WTC11 (cell line): ENCODE data around the gene NLN. TPM values are rescaled to one million over a fixed set of nuclear protein-coding genes. Genes with fewer than 3 reads are reported as not detected.

Source experiments
- ATAC-seq: fragments of 200-7000 bp; cut with Tn5 transposase; 2 replicates; pipeline ENCODE4 v1.10.0; 2021; ENCODE audit warnings: mild to moderate bottlenecking, moderate library complexity
- CTCF ChIA-PET: fragments of 300-600 bp; sonication (Branson Sonifier 250); formaldehyde crosslinking; loops from one replicate; lab custom pipeline; 2021; ENCODE audit warnings: antibody characterized with exemption; lab: Charles Lee
- POLR2A ChIA-PET: fragments of 350-600 bp; sonication (Branson Sonifier 250); formaldehyde crosslinking; loops from one replicate; lab custom pipeline; 2021; ENCODE audit warnings: antibody characterized with exemption; lab: Charles Lee
- DNase-seq: peaks from one replicate; pipeline ENCODE4 v3.0.0; 2021; ENCODE audit warnings: low spot score
- H3K27ac Mint-ChIP-seq: 2 replicates; pipeline ENCODE4 v1.8.0; 2021; ENCODE audit warnings: mixed read lengths
- H3K27me3 Mint-ChIP-seq: 2 replicates; pipeline ENCODE4 v1.8.0; 2021; ENCODE audit warnings: low read depth, mild to moderate bottlenecking, moderate library complexity, mixed read lengths
- H3K36me3 Mint-ChIP-seq: 2 replicates; pipeline ENCODE4 v1.8.0; 2021; ENCODE audit warnings: mixed read lengths
- H3K4me1 Mint-ChIP-seq: 2 replicates; pipeline ENCODE4 v1.8.0; 2022; ENCODE audit warnings: mixed read lengths
- H3K4me3 Mint-ChIP-seq: 2 replicates; pipeline ENCODE4 v1.8.0; 2021; ENCODE audit warnings: mild to moderate bottlenecking, moderate library complexity, mixed read lengths
- H3K9me3 Mint-ChIP-seq: 2 replicates; pipeline ENCODE4 v1.8.0; 2021; ENCODE audit warnings: mixed read lengths
- EMX1 ChIP-seq: fragments of 250-450 bp; sonication (Bioruptor Pico); IDR thresholded peaks from 2 replicates; pipeline ENCODE4 v1.8.0; 2021; ENCODE audit warnings: mild to moderate bottlenecking
- GRHL2 ChIP-seq: fragments of 250-450 bp; sonication (Bioruptor Pico); IDR thresholded peaks from 2 replicates; pipeline ENCODE4 v1.8.0; 2022; ENCODE audit warnings: mild to moderate bottlenecking, moderate library complexity; ENCODE audit not compliant: insufficient replicate concordance, severe bottlenecking
- JAZF1 ChIP-seq: fragments of 250-450 bp; sonication (Bioruptor Pico); IDR thresholded peaks from 2 replicates; pipeline ENCODE4 v1.9.0; 2021; ENCODE audit warnings: moderate library complexity, mild to moderate bottlenecking, inconsistent platforms
- MYBL2 ChIP-seq: sonication (generic); formaldehyde crosslinking; IDR thresholded peaks from 2 replicates; pipeline ENCODE4 v1.8.1; 2023; ENCODE audit warnings: mild to moderate bottlenecking, moderate library complexity, missing genetic modification reagents
- NFATC4 ChIP-seq: fragments of 250-450 bp; sonication (Bioruptor Pico); IDR thresholded peaks from 2 replicates; pipeline ENCODE4 v1.9.0; 2021; ENCODE audit warnings: mild to moderate bottlenecking
- NFE2L1 ChIP-seq: sonication (generic); formaldehyde crosslinking; IDR thresholded peaks from 2 replicates; pipeline ENCODE4 v1.8.1; 2023; ENCODE audit warnings: missing genetic modification reagents
- RELA ChIP-seq: sonication (generic); formaldehyde crosslinking; IDR thresholded peaks from 2 replicates; pipeline ENCODE4 v1.8.1; 2022; ENCODE audit warnings: missing genetic modification reagents, mild to moderate bottlenecking, borderline replicate concordance
- ZNF671 ChIP-seq: fragments of 250-450 bp; sonication (Bioruptor Pico); IDR thresholded peaks from 2 replicates; pipeline ENCODE4 v1.8.0; 2021; ENCODE audit warnings: mild to moderate bottlenecking
- total RNA-seq: library from RNA; stranded (reverse); gene quantifications from 3 replicates; pipeline ENCODE4 v1.2.3, GENCODE V29; 2021
- TF ChIP-seq, protein P1 (sequence below): sonication (generic); formaldehyde crosslinking; IDR thresholded peaks from 2 replicates; pipeline ENCODE4 v1.8.1; 2022; ENCODE audit warnings: low read depth, mild to moderate bottlenecking, moderate library complexity, missing genetic modification reagents, borderline replicate concordance
- TF ChIP-seq, protein P2 (sequence below): sonication (generic); formaldehyde crosslinking; IDR thresholded peaks from 2 replicates; pipeline ENCODE4 v1.8.1; 2023; ENCODE audit warnings: mild to moderate bottlenecking, missing genetic modification reagents
- TF ChIP-seq, protein P3 (sequence below): fragments of 250-450 bp; sonication (Bioruptor Pico); conservative IDR thresholded peaks from 2 replicates; pipeline ENCODE4 v1.9.0; 2021; ENCODE audit warnings: mild to moderate bottlenecking
- TF ChIP-seq, protein P4 (sequence below): sonication (generic); formaldehyde crosslinking; IDR thresholded peaks from 2 replicates; pipeline ENCODE4 v1.8.0; 2022; ENCODE audit warnings: mild to moderate bottlenecking, missing genetic modification reagents
- TF ChIP-seq, protein P5 (sequence below): sonication (generic); formaldehyde crosslinking; IDR thresholded peaks from 2 replicates; pipeline ENCODE4 v1.8.1; 2023; ENCODE audit warnings: mild to moderate bottlenecking, missing genetic modification reagents, borderline replicate concordance
- TF ChIP-seq, protein P6 (sequence below): fragments of 250-450 bp; sonication (Bioruptor Pico); IDR thresholded peaks from 2 replicates; pipeline ENCODE4 v1.8.0; 2021; ENCODE audit warnings: mild to moderate bottlenecking
- TF ChIP-seq, protein P7 (sequence below): sonication (generic); formaldehyde crosslinking; conservative IDR thresholded peaks from 2 replicates; pipeline ENCODE4 v1.8.1; 2022; ENCODE audit warnings: mild to moderate bottlenecking, missing genetic modification reagents
- TF ChIP-seq, protein P8 (sequence below): sonication (generic); formaldehyde crosslinking; IDR thresholded peaks from 2 replicates; pipeline ENCODE4 v1.8.1; 2022; ENCODE audit warnings: mild to moderate bottlenecking, missing genetic modification reagents, moderate library complexity, borderline replicate concordance
- TF ChIP-seq, protein P9 (sequence below): fragments of 250-450 bp; sonication (Bioruptor Pico); IDR thresholded peaks from 2 replicates; pipeline ENCODE4 v1.9.0; 2021; ENCODE audit warnings: mild to moderate bottlenecking

NLN gene
- total RNA-seq, 1 experiment from 2014 or later, result 163 TPM

DNA sequence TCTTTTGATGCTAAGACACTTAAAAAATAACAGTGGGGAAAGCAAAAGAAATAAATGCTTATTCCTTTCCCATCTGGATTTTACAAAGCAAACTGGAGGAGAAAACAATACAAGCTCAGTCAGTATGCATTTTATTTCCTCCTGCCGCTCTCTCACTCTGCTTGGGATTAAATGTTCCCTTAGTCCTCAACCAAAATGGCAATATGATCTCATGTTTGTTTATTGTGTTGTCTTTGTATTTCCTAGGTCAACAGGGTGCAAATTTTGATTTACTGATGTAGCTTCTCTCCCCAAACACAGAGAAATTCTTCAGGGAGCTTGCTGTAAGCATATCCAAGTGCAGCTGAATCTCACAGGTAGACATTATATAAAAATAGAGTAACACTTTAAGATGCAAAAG, 112.3 kb downstream of the NLN start:
- ChIA-PET POLR2A (no interaction called here), CTCF (no interaction called here)
- H3K27me3 Mint-ChIP-seq, result no peaks in the 10 kb centered on the region
- no peaks in the 10 kb centered on the region for H3K9me3 Mint-ChIP-seq
- H3K4me1 Mint-ChIP-seq, result peaks cover 10% of the 10 kb centered on the region
- DNase-seq, result no peak
- no peak overlapping the region for H3K4me3 Mint-ChIP-seq
- no peak overlapping the region for H3K27ac Mint-ChIP-seq
- 0 out of 2 replicates have a peak, but pooled peaks cover 2% of the 10 kb centered on the region for H3K36me3 Mint-ChIP-seq
- ATAC-seq, result no peak
- TF ChIP-seq GRHL2 (no peak), RELA (no peak), JAZF1 (CRISPR knock-in tag) (no peak), MYBL2 (CRISPR knock-in tag) (no peak), NFATC4 (CRISPR knock-in tag) (no peak), EMX1 (no peak), ZNF671 (CRISPR knock-in tag) (no peak), NFE2L1 (no peak)
- TF ChIP-seq, protein P1, sequence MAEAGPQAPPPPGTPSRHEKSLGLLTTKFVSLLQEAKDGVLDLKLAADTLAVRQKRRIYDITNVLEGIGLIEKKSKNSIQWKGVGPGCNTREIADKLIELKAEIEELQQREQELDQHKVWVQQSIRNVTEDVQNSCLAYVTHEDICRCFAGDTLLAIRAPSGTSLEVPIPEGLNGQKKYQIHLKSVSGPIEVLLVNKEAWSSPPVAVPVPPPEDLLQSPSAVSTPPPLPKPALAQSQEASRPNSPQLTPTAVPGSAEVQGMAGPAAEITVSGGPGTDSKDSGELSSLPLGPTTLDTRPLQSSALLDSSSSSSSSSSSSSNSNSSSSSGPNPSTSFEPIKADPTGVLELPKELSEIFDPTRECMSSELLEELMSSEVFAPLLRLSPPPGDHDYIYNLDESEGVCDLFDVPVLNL (CRISPR knock-in tag), result no peak
- TF ChIP-seq, protein P2, sequence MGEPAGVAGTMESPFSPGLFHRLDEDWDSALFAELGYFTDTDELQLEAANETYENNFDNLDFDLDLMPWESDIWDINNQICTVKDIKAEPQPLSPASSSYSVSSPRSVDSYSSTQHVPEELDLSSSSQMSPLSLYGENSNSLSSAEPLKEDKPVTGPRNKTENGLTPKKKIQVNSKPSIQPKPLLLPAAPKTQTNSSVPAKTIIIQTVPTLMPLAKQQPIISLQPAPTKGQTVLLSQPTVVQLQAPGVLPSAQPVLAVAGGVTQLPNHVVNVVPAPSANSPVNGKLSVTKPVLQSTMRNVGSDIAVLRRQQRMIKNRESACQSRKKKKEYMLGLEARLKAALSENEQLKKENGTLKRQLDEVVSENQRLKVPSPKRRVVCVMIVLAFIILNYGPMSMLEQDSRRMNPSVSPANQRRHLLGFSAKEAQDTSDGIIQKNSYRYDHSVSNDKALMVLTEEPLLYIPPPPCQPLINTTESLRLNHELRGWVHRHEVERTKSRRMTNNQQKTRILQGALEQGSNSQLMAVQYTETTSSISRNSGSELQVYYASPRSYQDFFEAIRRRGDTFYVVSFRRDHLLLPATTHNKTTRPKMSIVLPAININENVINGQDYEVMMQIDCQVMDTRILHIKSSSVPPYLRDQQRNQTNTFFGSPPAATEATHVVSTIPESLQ (CRISPR knock-in tag), result no peak
- TF ChIP-seq, protein P3, sequence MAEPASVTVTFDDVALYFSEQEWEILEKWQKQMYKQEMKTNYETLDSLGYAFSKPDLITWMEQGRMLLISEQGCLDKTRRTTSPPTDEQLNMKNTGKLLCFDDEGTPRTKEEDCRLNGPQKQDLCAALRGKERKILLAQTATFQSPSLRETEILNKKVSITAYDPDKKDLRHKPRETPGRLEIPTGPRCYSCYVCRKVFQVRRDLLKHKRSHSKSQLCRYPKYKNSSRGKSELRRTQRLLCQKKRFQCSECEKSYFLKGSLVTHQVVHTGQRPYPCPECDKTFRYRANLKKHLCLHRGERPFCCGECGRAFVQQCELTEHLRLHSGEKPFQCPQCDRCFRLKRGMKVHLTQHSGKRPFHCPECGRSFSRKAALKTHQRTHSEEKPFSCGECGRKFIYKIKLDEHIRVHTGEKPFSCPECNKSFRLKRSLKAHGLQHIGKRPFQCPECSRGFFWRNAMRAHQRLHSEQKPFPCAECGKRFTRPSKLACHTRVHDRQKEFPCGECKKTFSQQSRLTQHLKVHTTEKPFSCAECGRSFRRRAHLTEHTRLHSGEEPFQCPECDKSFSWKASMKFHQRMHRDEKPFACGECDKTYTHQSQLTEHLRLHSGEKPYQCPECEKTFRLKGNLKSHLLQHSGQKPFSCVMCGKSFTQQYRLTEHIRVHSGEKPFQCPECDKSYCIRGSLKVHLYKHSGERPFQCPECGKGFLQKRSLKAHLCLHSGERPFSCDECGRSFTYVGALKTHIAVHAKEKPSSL (CRISPR knock-in tag), result no peak
- TF ChIP-seq, protein P4, sequence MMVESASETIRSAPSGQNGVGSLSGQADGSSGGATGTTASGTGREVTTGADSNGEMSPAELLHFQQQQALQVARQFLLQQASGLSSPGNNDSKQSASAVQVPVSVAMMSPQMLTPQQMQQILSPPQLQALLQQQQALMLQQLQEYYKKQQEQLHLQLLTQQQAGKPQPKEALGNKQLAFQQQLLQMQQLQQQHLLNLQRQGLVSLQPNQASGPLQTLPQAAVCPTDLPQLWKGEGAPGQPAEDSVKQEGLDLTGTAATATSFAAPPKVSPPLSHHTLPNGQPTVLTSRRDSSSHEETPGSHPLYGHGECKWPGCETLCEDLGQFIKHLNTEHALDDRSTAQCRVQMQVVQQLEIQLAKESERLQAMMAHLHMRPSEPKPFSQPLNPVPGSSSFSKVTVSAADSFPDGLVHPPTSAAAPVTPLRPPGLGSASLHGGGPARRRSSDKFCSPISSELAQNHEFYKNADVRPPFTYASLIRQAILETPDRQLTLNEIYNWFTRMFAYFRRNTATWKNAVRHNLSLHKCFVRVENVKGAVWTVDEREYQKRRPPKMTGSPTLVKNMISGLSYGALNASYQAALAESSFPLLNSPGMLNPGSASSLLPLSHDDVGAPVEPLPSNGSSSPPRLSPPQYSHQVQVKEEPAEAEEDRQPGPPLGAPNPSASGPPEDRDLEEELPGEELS (CRISPR knock-in tag), result no peak
- TF ChIP-seq, protein P5, sequence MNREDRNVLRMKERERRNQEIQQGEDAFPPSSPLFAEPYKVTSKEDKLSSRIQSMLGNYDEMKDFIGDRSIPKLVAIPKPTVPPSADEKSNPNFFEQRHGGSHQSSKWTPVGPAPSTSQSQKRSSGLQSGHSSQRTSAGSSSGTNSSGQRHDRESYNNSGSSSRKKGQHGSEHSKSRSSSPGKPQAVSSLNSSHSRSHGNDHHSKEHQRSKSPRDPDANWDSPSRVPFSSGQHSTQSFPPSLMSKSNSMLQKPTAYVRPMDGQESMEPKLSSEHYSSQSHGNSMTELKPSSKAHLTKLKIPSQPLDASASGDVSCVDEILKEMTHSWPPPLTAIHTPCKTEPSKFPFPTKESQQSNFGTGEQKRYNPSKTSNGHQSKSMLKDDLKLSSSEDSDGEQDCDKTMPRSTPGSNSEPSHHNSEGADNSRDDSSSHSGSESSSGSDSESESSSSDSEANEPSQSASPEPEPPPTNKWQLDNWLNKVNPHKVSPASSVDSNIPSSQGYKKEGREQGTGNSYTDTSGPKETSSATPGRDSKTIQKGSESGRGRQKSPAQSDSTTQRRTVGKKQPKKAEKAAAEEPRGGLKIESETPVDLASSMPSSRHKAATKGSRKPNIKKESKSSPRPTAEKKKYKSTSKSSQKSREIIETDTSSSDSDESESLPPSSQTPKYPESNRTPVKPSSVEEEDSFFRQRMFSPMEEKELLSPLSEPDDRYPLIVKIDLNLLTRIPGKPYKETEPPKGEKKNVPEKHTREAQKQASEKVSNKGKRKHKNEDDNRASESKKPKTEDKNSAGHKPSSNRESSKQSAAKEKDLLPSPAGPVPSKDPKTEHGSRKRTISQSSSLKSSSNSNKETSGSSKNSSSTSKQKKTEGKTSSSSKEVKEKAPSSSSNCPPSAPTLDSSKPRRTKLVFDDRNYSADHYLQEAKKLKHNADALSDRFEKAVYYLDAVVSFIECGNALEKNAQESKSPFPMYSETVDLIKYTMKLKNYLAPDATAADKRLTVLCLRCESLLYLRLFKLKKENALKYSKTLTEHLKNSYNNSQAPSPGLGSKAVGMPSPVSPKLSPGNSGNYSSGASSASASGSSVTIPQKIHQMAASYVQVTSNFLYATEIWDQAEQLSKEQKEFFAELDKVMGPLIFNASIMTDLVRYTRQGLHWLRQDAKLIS (CRISPR knock-in tag), result no peak
- TF ChIP-seq, protein P6, sequence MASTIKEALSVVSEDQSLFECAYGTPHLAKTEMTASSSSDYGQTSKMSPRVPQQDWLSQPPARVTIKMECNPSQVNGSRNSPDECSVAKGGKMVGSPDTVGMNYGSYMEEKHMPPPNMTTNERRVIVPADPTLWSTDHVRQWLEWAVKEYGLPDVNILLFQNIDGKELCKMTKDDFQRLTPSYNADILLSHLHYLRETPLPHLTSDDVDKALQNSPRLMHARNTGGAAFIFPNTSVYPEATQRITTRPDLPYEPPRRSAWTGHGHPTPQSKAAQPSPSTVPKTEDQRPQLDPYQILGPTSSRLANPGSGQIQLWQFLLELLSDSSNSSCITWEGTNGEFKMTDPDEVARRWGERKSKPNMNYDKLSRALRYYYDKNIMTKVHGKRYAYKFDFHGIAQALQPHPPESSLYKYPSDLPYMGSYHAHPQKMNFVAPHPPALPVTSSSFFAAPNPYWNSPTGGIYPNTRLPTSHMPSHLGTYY (CRISPR knock-in tag), result no peak
- TF ChIP-seq, protein P7, sequence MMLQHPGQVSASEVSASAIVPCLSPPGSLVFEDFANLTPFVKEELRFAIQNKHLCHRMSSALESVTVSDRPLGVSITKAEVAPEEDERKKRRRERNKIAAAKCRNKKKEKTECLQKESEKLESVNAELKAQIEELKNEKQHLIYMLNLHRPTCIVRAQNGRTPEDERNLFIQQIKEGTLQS, result no peak
- TF ChIP-seq, protein P8, sequence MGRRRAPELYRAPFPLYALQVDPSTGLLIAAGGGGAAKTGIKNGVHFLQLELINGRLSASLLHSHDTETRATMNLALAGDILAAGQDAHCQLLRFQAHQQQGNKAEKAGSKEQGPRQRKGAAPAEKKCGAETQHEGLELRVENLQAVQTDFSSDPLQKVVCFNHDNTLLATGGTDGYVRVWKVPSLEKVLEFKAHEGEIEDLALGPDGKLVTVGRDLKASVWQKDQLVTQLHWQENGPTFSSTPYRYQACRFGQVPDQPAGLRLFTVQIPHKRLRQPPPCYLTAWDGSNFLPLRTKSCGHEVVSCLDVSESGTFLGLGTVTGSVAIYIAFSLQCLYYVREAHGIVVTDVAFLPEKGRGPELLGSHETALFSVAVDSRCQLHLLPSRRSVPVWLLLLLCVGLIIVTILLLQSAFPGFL, result no peak
- TF ChIP-seq, protein P9, sequence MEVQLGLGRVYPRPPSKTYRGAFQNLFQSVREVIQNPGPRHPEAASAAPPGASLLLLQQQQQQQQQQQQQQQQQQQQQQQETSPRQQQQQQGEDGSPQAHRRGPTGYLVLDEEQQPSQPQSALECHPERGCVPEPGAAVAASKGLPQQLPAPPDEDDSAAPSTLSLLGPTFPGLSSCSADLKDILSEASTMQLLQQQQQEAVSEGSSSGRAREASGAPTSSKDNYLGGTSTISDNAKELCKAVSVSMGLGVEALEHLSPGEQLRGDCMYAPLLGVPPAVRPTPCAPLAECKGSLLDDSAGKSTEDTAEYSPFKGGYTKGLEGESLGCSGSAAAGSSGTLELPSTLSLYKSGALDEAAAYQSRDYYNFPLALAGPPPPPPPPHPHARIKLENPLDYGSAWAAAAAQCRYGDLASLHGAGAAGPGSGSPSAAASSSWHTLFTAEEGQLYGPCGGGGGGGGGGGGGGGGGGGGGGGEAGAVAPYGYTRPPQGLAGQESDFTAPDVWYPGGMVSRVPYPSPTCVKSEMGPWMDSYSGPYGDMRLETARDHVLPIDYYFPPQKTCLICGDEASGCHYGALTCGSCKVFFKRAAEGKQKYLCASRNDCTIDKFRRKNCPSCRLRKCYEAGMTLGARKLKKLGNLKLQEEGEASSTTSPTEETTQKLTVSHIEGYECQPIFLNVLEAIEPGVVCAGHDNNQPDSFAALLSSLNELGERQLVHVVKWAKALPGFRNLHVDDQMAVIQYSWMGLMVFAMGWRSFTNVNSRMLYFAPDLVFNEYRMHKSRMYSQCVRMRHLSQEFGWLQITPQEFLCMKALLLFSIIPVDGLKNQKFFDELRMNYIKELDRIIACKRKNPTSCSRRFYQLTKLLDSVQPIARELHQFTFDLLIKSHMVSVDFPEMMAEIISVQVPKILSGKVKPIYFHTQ, result no peak
